Globus pallidus (tissue), 1 donor: Measurements from ENCODE around the gene INO80B.
"Not testable (repeated sequence)": the region's sequence is repeated elsewhere in the genome, so short reads cannot be mapped to it uniquely, and the experiment has no call there.

Experiments
- DNase-seq: peaks from one replicate; pipeline ENCODE4 v3.0.0-alpha.2; 2015; ENCODE audit warnings: low spot score

Gene INO80B

GRCh38 chr2:74426181-74426758, 28.6 kb upstream of the INO80B start:
- DNase-seq: no peak

- no peak for DNase-seq
Observed at GRCh38 chr2:74427551-74427950, 27.3 kb upstream of the INO80B start.

GRCh38 chr2:74428675-74429074, 26.2 kb upstream of the INO80B start:
- no peak for DNase-seq

GRCh38 chr2:74429487-74430451, 25.1 kb upstream of the INO80B start:
- no peak for DNase-seq

GRCh38 chr2:74430502-74430901, 24.4 kb upstream of the INO80B start:
- DNase-seq: no peak

DNA sequence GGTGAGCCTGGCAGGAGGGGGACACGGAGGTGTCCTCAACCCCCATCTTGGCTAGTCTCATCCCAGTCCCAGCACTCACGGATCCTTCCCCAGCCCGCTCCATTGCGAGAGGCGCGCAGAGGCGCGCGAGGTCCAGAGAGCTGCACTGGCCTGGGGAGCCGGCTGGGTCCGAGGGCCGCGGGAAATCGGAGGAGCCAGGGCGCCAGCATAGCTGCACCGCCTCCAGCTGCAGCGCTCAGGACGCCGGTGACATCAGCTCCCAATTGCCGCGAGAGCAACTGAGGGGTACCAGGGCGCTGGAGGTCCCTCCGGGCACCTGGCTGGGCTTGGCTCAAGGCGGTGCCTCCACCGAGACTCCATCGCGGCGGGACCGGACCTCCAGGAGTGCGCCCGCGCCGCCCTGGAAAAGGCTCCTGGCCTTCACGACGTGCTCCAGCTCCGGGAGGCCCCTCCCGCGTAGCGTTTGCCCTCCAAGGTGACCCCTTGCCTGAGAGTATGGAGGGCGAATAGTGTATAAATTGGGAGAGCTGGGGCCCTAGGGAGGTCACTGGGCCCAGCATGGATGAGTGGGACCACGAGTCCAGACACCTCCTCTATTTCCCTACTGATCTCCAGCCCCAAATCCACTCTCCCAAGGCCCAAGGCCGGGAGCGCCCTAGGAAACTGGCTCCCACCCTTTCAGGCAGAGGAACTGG, 18.6 kb upstream of the INO80B start:
- no peak for DNase-seq

DNA sequence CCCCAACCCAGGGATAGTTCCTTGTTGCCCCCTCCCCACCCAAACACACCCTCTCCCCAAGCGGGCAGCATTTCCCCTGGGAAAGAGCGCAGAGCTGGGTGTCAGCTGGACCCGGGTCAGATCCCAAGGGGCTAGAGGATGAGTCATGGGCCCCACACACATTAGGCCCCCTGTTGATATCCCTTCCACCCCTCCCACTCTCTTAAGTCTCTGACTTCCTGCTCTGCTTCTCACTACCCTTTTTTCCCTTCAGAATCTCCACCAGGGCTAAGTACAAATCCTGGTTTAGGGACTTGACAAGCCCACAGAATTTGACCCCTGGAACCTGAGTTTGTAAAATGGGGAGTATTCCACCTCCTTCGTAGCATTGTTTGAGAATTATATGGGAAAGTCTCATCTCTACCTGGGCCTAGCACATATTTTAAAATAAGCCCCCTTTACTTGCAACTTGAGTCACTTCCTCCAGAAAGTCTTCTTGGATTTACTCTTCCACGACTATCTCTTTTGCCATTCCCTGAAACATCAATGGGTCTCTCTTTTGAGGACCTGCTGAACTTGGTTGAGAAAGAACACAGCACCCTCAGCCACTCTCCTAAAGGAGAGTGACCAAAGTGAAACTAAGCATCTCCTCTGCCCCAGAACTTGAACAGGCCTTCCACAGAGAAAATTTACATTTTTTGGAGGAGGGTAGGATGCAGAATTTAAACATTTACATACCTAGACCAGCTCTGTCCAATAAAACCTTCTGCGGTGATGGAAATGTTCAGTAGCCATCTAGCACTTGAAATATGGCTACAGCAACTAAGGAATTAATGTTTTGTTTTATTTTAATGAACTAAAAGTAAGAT, 17.8 kb upstream of the INO80B start:
- DNase-seq: no peak

- DNase-seq: no peak
Observed at GRCh38 chr2:74438248-74438647, 16.6 kb upstream of the INO80B start.

- DNase-seq: no peak
Observed at GRCh38 chr2:74439373-74439772, 15.5 kb upstream of the INO80B start.

DNA sequence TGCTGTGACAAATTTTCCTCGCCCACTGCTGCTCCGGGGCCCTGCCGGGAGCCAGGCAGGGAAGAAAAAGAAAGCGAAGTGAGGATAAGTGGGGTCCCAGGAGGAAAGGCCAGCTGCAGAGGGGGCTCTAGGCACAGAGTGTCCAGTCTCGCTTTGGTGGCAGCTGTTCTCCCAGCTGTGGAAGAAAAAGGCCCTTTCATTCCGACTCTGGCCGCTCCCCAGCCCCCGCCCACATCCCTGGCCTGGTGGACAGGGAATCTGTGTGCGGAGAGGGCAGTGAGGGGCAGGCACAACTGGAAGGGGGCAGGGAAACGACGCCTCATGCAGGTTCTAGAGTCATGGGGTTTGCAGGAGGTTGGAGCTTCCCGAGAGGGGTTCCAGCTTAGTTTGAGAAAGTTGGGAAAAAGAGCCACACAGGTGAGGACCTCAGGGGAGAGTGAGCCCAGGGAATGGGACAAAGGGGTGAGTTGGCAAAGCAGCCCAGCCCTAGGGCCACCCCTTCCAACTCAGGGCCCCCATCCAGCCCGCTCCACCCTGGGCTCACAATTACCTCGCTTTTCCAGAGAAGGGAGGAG, 15.0 kb upstream of the INO80B start:
- peak; percentile 98 for DNase-seq

DNA sequence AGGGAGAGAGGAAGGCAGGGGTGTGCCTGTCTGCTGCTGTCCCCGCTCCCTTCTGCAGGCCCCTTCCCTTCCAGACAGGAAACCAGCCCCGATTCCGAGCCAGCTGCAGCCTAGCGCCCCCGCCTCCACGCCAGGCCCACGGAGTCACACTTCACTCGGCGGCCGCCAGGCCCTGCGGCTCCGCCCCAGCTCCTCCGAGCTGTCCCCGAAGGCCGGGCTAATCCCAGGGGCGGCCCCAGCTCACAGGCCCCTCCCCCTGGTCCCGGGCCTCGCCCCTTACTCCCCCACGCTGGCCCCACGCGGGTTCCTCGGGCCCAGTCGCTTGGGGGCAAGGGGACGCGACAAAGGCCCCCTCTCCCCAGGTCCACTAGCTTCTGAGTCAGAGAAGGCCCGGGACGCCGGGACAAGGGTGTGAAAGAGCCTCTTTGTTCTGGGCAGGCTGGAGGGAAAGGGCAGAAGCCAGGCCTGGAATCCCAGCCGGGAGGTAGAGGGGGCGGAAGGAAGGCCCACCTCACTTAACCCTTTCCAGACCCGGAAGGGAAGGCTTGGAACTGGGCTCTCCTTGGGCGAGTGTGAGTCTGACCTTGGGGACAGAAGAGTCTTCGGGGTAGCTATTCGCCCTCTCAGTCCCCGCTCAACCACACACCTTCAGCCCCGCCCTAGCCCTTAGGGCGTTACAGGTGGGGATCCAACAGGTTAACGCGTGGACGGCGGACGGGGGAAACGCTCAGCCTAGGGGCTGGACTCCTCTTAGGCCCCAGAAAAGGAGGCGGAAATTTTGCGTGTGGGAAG, 14.3 kb upstream of the INO80B start:
- peak; percentile 96 for DNase-seq

GRCh38 chr2:74441170-74441689, 13.7 kb upstream of the INO80B start:
- peak; percentile 65 for DNase-seq

GRCh38 chr2:74441690-74442482, 13.0 kb upstream of the INO80B start, which contains the start of gene RTKN:
TSS of gene RTKN (minus strand) at chr2:74441937. CDS start at chr2:74441816, 121 bp downstream.
- DNase-seq: no peak

GRCh38 chr2:74442483-74443297, 12.2 kb upstream of the INO80B start:
- DNase-seq: not testable (repeated sequence)

- no peak for DNase-seq
Observed at GRCh38 chr2:74444498-74445318, 10.2 kb upstream of the INO80B start.

GRCh38 chr2:74447230-74447999, 7.5 kb upstream of the INO80B start:
- DNase-seq: no peak

- DNase-seq: no peak
Observed at GRCh38 chr2:74448771-74449170, 6.1 kb upstream of the INO80B start.
